ENCODE data around the gene COL9A3. TPM values are rescaled to one million over a fixed set of nuclear protein-coding genes. Genes with fewer than 3 reads are reported as not detected.

The COL9A3 gene
- total RNA-seq, 1 donor: 0.43 TPM

DNA sequence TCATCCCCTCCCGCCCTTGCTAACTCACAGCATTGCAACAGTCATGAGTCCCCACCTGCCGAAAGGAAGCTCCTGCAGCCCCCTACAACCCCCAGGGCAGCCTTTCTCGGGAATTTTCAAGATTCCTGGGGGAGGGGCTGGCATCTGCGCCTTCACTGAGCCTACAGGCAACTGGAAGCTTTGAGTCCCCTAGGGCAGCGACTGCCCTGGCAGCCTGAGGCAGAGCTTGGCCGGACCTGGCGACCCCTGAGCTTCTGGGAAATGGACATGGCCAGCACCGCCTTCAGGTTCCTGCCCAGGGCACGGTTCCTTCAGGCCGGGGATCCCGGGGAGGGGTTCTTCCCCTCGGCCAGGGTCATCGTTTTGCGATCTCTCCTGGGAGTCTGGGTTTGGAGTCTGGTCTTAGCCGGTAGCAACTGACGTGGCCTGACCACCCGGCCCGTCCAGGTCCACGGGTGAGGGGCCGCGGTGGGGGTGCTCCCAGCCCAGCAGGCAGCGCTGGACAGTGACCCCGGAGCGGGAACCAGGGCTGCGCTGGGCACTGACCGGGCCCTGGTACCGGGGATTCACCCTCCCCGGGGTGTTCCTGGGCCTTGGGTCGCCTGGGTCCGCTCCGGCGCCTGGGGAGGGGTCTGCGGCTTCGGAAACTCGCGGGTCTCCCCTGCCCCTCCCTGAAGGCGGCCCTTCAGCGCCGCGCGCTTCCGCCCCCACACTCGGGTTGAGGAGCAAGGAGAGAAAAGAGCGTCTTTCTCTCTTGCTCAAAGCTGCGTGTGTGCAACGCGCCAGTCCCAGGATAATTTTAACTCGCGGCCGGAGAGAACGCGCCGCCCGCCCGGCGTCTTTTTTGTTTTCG, 593 bp upstream of the COL9A3 start:
- TF ChIP-seq, protein P1, sequence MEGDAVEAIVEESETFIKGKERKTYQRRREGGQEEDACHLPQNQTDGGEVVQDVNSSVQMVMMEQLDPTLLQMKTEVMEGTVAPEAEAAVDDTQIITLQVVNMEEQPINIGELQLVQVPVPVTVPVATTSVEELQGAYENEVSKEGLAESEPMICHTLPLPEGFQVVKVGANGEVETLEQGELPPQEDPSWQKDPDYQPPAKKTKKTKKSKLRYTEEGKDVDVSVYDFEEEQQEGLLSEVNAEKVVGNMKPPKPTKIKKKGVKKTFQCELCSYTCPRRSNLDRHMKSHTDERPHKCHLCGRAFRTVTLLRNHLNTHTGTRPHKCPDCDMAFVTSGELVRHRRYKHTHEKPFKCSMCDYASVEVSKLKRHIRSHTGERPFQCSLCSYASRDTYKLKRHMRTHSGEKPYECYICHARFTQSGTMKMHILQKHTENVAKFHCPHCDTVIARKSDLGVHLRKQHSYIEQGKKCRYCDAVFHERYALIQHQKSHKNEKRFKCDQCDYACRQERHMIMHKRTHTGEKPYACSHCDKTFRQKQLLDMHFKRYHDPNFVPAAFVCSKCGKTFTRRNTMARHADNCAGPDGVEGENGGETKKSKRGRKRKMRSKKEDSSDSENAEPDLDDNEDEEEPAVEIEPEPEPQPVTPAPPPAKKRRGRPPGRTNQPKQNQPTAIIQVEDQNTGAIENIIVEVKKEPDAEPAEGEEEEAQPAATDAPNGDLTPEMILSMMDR (IDR thresholded peaks at IDR 0.05; ENCODE audit: insufficient read depth, low read depth, low read length): no peak
- DNase-seq (ENCODE audit: low read depth): peak; percentile 29
- peak overlapping the region; percentile 45 for H3K4me3 ChIP-seq (ENCODE audit: low read depth, low read length)

DNA sequence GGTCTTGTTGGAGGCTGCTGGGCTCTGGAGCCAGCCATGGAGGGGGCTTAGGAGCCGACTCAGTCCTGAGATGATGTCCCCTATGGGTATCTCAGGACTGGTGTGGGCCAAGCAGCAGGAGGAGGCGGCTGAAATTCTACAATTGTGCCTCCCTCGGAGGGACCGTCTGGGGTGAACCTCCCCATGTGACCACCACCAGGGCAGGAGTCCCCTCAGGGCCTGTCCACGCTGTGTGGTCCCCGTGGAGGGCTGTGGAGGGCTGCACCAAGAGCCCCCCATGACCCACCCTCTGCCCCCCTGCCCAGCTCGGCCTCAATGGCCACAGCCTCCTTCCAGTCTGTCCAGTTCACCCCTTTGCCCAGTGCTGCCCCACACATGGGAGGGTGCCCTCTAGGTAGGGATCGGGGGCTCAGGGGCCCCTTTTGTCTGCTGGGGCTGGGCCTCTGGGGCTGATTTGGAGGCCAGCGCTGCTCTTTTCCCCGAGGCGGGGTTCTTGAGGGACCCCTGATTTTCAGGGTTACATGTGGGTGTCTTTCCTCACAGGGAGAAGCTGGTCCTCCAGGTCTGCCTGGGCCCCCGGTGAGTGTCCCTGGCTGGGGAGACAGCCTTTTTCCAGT, 1.2 kb downstream of the COL9A3 start:
- TF ChIP-seq, protein P1 (IDR thresholded peaks at IDR 0.05; ENCODE audit: insufficient read depth, low read depth, low read length): no peak
- no peak overlapping the region for H3K4me3 ChIP-seq (ENCODE audit: low read depth, low read length)
- DNase-seq (ENCODE audit: low read depth): no peak

DNA sequence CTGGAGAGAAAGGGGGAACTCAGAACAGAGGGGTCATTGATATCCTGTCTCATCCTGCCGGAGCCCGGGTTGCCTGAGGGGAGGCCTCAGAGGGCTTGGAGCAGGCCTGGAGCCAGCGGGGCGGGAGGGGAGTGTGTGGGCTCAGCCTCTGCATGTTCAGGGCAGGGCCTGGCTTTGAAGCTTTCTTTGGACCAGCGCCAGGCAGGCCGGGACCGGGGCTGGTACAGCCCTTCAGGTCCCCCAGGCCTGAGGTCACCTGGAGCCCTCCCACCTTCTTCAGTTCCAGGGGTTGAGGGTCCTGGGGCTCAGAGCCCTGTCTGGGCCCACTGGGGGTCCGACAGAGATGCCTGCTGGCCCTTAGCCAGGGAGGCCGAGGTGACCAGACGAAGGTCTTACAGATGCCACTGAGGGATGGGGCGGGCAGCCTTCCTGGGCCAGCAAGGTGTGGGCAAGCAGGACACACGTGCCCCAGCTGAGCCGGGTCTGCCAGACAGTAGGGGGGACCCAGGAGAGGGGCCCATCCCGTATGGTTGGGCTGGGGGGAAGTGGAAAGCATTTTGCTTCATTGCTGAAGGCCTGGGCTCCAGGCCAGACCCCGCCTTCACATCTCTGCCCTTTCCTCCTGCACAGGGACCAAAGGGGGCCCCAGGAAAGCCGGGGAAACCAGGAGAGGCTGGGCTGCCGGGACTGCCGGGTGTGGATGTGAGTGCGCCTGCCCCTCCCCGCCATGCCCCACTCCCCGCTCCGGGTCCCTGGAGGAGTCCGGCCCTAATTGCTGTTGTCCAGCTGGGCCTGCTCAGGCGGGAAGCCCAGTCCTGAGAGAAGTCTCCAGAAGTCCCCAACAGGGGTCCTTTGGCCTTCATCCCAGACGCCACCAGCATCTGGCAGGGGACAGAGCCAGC, 2.0 kb downstream of the COL9A3 start:
- peak; percentile 37 for DNase-seq (ENCODE audit: low read depth)

DNA sequence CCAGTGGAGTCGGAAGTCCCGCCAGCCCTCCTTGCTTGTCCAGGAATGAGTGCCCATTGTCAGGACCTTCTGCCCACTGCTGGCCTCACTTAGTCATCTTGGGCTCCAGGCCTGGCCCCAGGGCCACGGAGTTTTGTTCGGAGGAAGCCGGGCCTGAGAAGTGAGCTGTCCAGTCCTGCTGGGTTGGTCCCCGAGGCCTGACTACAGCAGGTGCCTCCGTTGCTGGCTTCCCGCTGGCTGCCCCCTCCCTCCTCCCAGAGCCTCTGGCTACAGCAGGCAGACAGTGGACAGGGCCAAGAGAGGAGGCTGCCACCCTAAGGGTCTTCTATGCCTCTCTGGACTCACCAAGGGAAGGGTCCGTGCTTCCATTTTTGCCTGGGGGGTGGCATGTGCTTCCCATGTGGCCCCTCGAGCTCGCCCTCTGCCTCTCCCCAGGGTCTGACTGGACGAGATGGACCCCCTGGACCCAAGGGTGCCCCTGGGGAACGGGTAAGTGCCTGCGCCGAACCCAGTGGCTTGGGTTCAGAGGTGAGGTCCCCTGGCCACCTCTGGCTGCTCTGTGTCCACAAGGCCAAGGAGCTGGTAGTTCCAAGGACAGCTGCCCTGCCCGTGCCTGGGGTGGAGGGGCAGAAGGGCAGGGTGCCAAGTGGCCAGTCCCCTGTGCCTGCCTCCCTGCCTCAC, 2.8 kb downstream of the COL9A3 start:
- DNase-seq (ENCODE audit: low read depth): no peak
- TF ChIP-seq, protein P1 (IDR thresholded peaks at IDR 0.05; ENCODE audit: insufficient read depth, low read depth, low read length): no peak
- no peak overlapping the region for H3K4me3 ChIP-seq (ENCODE audit: low read depth, low read length)

More for the DNA sequence above, 2.0 kb downstream of the COL9A3 start:
- TF ChIP-seq, protein P1 (IDR thresholded peaks at IDR 0.05; ENCODE audit: insufficient read depth, low read depth, low read length): no peak
- H3K4me3 ChIP-seq (ENCODE audit: low read depth, low read length): no peak overlapping the region

DNA sequence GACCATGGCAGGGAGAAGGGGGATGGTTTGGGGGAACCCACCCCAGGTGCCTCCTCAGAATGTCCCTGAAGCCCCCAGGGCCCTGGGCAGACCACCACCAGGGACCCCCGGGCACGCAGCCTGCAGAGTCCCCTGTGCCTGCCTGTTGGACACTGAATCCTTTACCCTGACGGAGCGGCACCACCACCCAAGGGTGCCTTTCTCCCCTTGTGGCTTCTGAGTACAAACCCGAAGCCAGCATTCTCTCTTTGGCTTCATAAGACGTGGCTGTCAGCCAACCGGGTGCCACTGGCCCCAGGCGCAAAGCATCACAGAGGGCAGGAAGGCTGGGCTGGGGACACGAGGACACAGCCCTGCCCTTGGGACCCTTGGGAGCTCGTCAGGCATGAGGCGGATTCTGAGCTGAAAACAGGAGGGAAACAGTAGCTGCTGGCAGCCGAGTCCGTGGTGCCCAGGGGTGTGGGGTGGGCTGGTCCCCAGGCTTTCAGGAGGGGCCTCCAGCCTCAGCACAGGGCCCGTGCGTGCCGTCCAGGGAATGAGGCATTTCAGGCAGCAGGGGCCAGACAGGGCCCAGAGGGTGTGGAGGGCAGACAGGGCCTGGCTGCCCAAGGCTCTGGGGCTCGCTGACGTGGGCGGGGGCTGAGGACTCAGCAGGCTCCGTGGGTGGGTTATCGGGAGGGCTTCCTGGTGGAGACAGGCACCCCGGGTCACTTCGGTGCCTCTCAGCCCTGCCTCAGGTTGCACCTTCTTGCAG, 3.5 kb downstream of the COL9A3 start:
- TF ChIP-seq, protein P1 (IDR thresholded peaks at IDR 0.05; ENCODE audit: insufficient read depth, low read depth, low read length): no peak
- no peak for DNase-seq (ENCODE audit: low read depth)
- no peak overlapping the region for H3K4me3 ChIP-seq (ENCODE audit: low read depth, low read length)
